ENCODE data around the gene KIF26A. TPM values are rescaled to one million over a fixed set of nuclear protein-coding genes. Genes with fewer than 3 reads are reported as not detected.

Gene KIF26A
- total and polyA plus RNA-seq, 2 experiments from 2014 or later = 5.6 to 103 TPM

- Histone ChIP-seq H3K4me1 (ENCODE audit: insufficient read depth) (no peaks in the 10 kb centered on the region), H2AFZ (no peak overlapping the region), H3K27me3 (ENCODE audit: insufficient read depth) (no peaks in the 10 kb centered on the region), H3K4me2 (no peak overlapping the region), H3K79me2 (replicated peaks; ENCODE audit: insufficient read depth) (no peaks in the 10 kb centered on the region), H3K27ac (ENCODE audit: low read depth) (no peak overlapping the region), H3F3A (replicated peaks; ENCODE audit: low read depth) (no peaks in the 10 kb centered on the region), H4K20me1 (replicated peaks; ENCODE audit: insufficient read depth) (no peaks in the 10 kb centered on the region), H3K9me2 (ENCODE audit: insufficient read depth) (no peaks in the 10 kb centered on the region), H3K36me3 (ENCODE audit: insufficient read depth) (no peaks in the 10 kb centered on the region), H3K4me3 (no peak overlapping the region)
- no peaks in the 10 kb centered on the region for H3K9me3 Mint-ChIP-seq
- H3K4me3 Mint-ChIP-seq = no peak overlapping the region
- H3K36me3 Mint-ChIP-seq (ENCODE audit: low read depth) = 0 out of 3 replicates have a peak, but pooled peaks cover 2% of the 10 kb centered on the region
- no peaks in the 10 kb centered on the region for H3K4me1 Mint-ChIP-seq
- ATAC-seq = peak; percentile 11
- no peak overlapping the region for H3K27ac Mint-ChIP-seq
- no peak for DNase-seq (ENCODE audit: low spot score)
- peaks cover 6% of the 10 kb centered on the region for H3K27me3 Mint-ChIP-seq (ENCODE audit: insufficient read depth, low read depth, poor library complexity)
- TF ChIP-seq CREB1 (CRISPR knock-in tag; IDR thresholded peaks at IDR 0.05; ENCODE audit: low read depth) (no peak), EZH2phosphoT487 (IDR thresholded peaks at IDR 0.05; ENCODE audit: unreplicated experiment) (no peak), EZH2 (IDR thresholded peaks at IDR 0.05; ENCODE audit: low read depth, unreplicated experiment) (no peak), CTCF (conservative IDR thresholded peaks at IDR 0.05; ENCODE audit: low read depth in 2 of 2) (no peak), JUNB (IDR thresholded peaks at IDR 0.05; ENCODE audit: unreplicated experiment) (no peak), ZNF331 (CRISPR knock-in tag; IDR thresholded peaks at IDR 0.05; ENCODE audit: low read depth) (no peak), POLR2AphosphoS5 (IDR thresholded peaks at IDR 0.05; ENCODE audit: low read depth) (no peak), ZNF462 (CRISPR knock-in tag; IDR thresholded peaks at IDR 0.05) (no peak), ZNF114 (CRISPR knock-in tag; IDR thresholded peaks at IDR 0.05) (no peak), ETS1 (IDR thresholded peaks at IDR 0.05) (no peak), STAT1 (IDR thresholded peaks at IDR 0.05; ENCODE audit: unreplicated experiment) (no peak)
Measured at GRCh38 chr14:104179126-104179525, 40.7 kb downstream of the KIF26A start.
